Gastroesophageal sphincter (tissue), 3 donors: ENCODE data around the gene ANKRD52.

ENCODE experiments used
- CTCF ChIP-seq, 4 experiments: fragments of 200-600 bp in 2 of 4; fragments of 450-650 bp in 2 of 4; sonication (generic) in 1 of 4; IDR thresholded peaks; one replicate each; pipeline ENCODE4 v1.5.1; 2017 to 2019; ENCODE audit warnings: antibody characterized with exemption in 4 of 4, mild to moderate bottlenecking in 2 of 4, moderate library complexity in 2 of 4
- POLR2A ChIP-seq, 2 donors: fragments of 450-650 bp; IDR thresholded peaks; one replicate each; pipeline ENCODE4 v1.6.1; 2017; ENCODE audit warnings: antibody characterized with exemption in 2 of 2, mild to moderate bottlenecking in 2 of 2, moderate library complexity in 1 of 2
- POLR2AphosphoS5 ChIP-seq: sonication (generic); formaldehyde crosslinking; IDR thresholded peaks from one replicate; pipeline ENCODE4 v1.6.1; 2017; ENCODE audit warnings: antibody characterized with exemption

- TF ChIP-seq POLR2A (IDR thresholded peaks at IDR 0.05) (no peak), CTCF (IDR thresholded peaks at IDR 0.05) (no peak), POLR2AphosphoS5 (no peak)
These were observed 33.2 kb downstream of the ANKRD52 start for GRCh38 chr12:56224954-56225353.
